Measurements from ENCODE around the gene TMEM223.

Gene TMEM223

DNA sequence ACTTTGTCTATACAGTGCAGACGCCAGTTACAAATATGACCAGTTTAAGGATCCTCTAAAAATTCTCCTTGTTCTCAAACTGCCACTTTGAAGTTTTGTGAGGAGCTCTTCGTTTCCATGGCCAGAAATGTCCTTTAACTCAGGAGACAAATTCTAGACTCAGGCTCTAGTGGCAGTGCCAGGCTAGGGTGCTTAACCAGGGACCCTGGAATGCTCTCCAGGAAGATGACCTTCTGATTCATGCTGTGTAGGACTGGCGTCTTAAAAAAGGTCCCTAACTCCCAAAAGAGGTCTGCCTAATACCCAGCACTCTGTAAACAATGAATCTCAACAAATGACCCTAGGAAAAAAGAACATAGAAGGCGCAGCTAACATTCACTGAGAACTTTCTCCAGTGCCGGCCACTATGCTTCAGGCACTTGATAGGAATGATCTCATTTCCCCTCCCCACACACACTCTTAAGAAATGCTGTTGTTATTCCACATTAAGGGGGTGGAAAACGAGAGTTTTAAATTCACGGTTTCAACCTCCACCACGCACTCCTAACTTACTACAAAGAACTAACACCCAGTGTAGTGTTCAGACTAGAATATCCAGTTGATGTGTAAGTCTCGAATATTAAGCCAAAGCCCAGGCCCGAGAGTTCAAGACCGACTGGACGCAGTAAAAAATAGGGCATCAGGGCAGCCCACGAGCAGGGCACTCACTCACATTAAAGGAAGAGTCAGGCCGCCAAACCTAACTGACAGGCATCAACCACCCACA lies 12.7 kb upstream of the TMEM223 start:
- H4K20me1 ChIP-seq (ENCODE audit: insufficient read depth, low read length), result no peaks in the 10 kb centered on the region
- TF ChIP-seq EZH2phosphoT487 (IDR thresholded peaks at IDR 0.05; ENCODE audit: low read length) (no peak), EZH2 (optimal IDR thresholded peaks at IDR 0.05; ENCODE audit: low read depth, low read length) (no peak)
- TF ChIP-seq, protein P1, sequence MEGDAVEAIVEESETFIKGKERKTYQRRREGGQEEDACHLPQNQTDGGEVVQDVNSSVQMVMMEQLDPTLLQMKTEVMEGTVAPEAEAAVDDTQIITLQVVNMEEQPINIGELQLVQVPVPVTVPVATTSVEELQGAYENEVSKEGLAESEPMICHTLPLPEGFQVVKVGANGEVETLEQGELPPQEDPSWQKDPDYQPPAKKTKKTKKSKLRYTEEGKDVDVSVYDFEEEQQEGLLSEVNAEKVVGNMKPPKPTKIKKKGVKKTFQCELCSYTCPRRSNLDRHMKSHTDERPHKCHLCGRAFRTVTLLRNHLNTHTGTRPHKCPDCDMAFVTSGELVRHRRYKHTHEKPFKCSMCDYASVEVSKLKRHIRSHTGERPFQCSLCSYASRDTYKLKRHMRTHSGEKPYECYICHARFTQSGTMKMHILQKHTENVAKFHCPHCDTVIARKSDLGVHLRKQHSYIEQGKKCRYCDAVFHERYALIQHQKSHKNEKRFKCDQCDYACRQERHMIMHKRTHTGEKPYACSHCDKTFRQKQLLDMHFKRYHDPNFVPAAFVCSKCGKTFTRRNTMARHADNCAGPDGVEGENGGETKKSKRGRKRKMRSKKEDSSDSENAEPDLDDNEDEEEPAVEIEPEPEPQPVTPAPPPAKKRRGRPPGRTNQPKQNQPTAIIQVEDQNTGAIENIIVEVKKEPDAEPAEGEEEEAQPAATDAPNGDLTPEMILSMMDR (IDR thresholded peaks at IDR 0.05; ENCODE audit: low read length), result no peak
- H3K4me2 ChIP-seq (ENCODE audit: low read depth, low read length), result peak overlapping the region; percentile 90
- peaks cover 23% of the 10 kb centered on the region for H3F3A ChIP-seq (ENCODE audit: insufficient read depth, low read length)
- DNase-seq, result peak; percentile 36
- H3K9ac ChIP-seq (ENCODE audit: low read length), result peak overlapping the region; percentile 66
- H2AFZ ChIP-seq (ENCODE audit: low read length), result no peak overlapping the region
- peaks cover 20% of the 10 kb centered on the region for H3K36me3 ChIP-seq (replicated peaks; ENCODE audit: insufficient read depth, low read length)
- H3K27ac ChIP-seq (ENCODE audit: low read length), result peak overlapping the region; percentile 89; the same call in 1 of the 2 replicates
- H3K9me3 ChIP-seq (replicated peaks; ENCODE audit: insufficient read depth, low read length), result no peaks in the 10 kb centered on the region
- no peaks in the 10 kb centered on the region for H3K9me2 ChIP-seq (replicated peaks; ENCODE audit: insufficient read depth, low read length)
- peak overlapping the region; percentile 70 for H3K4me3 ChIP-seq (ENCODE audit: low read length)
- peaks cover 35% of the 10 kb centered on the region for H3K4me1 ChIP-seq (ENCODE audit: low read length)
- H3K79me2 ChIP-seq (ENCODE audit: low read length), result peaks cover 33% of the 10 kb centered on the region
- no peaks in the 10 kb centered on the region for H3K27me3 ChIP-seq (replicated peaks; ENCODE audit: insufficient read depth, low read length)

DNA sequence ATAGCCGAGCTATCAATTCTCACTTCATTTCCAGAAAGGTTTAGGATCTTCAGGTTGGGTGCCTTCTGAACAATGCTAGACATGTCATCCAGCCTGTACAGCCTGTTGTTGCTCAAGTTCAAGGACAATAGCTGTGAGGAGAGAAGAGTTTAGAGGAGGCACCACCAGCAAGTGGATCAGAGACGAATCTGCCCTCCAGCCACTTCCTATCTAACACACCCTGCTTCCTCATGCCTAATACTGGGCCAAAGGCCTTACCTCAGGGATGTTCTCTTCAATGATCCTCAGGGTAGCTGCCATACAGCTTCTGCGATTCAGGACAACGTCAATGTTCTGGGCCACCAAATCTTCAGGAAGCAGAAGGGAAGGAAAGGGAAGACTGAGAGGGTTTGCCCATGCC lies 9.3 kb upstream of the TMEM223 start:
- Histone ChIP-seq H3K4me3 (ENCODE audit: low read length) (no peak overlapping the region), H3K9ac (ENCODE audit: low read length) (no peak overlapping the region), H3K27ac (ENCODE audit: low read length) (no peak overlapping the region), H3K9me2 (replicated peaks; ENCODE audit: insufficient read depth, low read length) (no peaks in the 10 kb centered on the region), H3K9me3 (replicated peaks; ENCODE audit: insufficient read depth, low read length) (no peaks in the 10 kb centered on the region), H2AFZ (ENCODE audit: low read length) (no peak overlapping the region), H3K4me1 (ENCODE audit: low read length) (peaks cover 9% of the 10 kb centered on the region), H3K27me3 (replicated peaks; ENCODE audit: insufficient read depth, low read length) (no peaks in the 10 kb centered on the region), H3K79me2 (ENCODE audit: low read length) (peaks cover 33% of the 10 kb centered on the region), H3K36me3 (replicated peaks; ENCODE audit: insufficient read depth, low read length) (peaks cover 21% of the 10 kb centered on the region), H4K20me1 (ENCODE audit: insufficient read depth, low read length) (no peaks in the 10 kb centered on the region), H3F3A (ENCODE audit: insufficient read depth, low read length) (peaks cover 5% of the 10 kb centered on the region), H3K4me2 (ENCODE audit: low read depth, low read length) (no peak overlapping the region)
- no peak for DNase-seq
- TF ChIP-seq, protein P1 (IDR thresholded peaks at IDR 0.05; ENCODE audit: low read length), result no peak
- TF ChIP-seq EZH2 (optimal IDR thresholded peaks at IDR 0.05; ENCODE audit: low read depth, low read length) (no peak), EZH2phosphoT487 (IDR thresholded peaks at IDR 0.05; ENCODE audit: low read length) (no peak)

DNA sequence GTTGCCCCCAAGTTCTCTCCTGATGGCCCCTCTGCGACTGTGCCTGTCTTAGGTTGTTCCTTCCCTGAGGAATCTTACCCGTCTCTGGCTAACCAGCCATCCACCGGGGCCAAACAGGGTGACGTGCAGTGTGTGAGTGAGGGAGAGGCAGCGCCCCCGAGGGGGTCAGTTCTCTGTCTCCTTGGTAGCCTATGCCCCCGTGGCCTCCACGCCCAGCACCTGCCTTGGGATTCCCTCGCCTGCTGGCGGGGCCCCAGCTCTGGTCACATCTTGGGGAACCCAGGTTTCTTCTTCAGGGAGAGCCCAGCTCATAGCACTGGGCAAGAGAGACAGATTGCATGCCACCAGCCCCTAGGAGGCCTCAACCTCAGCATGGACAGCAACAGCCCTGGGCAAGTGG lies 7.7 kb upstream of the TMEM223 start:
- H3K27me3 ChIP-seq (replicated peaks; ENCODE audit: insufficient read depth, low read length), result no peaks in the 10 kb centered on the region
- H3K9me3 ChIP-seq (replicated peaks; ENCODE audit: insufficient read depth, low read length), result no peaks in the 10 kb centered on the region
- H3F3A ChIP-seq (ENCODE audit: insufficient read depth, low read length), result no peaks in the 10 kb centered on the region
- H3K4me3 ChIP-seq (ENCODE audit: low read length), result no peak overlapping the region
- no peaks in the 10 kb centered on the region for H4K20me1 ChIP-seq (ENCODE audit: insufficient read depth, low read length)
- TF ChIP-seq, protein P1 (IDR thresholded peaks at IDR 0.05; ENCODE audit: low read length), result no peak
- TF ChIP-seq EZH2 (optimal IDR thresholded peaks at IDR 0.05; ENCODE audit: low read depth, low read length), result no peak
- no peak for TF ChIP-seq EZH2phosphoT487 (IDR thresholded peaks at IDR 0.05; ENCODE audit: low read length)
- no peak overlapping the region for H3K27ac ChIP-seq (ENCODE audit: low read length)
- peaks cover 28% of the 10 kb centered on the region for H3K79me2 ChIP-seq (ENCODE audit: low read length)
- no peak for DNase-seq
- H2AFZ ChIP-seq (ENCODE audit: low read length), result no peak overlapping the region
- H3K4me2 ChIP-seq (ENCODE audit: low read depth, low read length), result no peak overlapping the region
- H3K36me3 ChIP-seq (replicated peaks; ENCODE audit: insufficient read depth, low read length), result peaks cover 23% of the 10 kb centered on the region
- 0 out of 2 replicates have a peak, but pooled peaks cover 8% of the 10 kb centered on the region for H3K4me1 ChIP-seq (ENCODE audit: low read length)
- H3K9ac ChIP-seq (ENCODE audit: low read length), result no peak overlapping the region
- no peaks in the 10 kb centered on the region for H3K9me2 ChIP-seq (replicated peaks; ENCODE audit: insufficient read depth, low read length)
